Epithelial cell of esophagus (primary cell): ENCODE data around the gene ADPRM.

Experiments
- DNase-seq: peaks from one replicate; pipeline ENCODE4 v3.0.0; 2010; ENCODE audit warnings: low read depth
- H3K4me3 ChIP-seq: 2 replicates; pipeline ENCODE4 v1.5.1; 2011; ENCODE audit warnings: mild to moderate bottlenecking, low read length, control low read depth
- CTCF ChIP-seq: IDR thresholded peaks from 2 replicates; pipeline ENCODE4 v1.5.1; 2011; ENCODE audit warnings: low read depth, mild to moderate bottlenecking, low read length, control low read depth, inconsistent platforms; ENCODE audit not compliant: insufficient read depth; ENCODE audit errors: missing control alignments

ADPRM gene

GRCh38 chr17:10754861-10755591, 57.6 kb downstream of the ADPRM start:
- DNase-seq, result peak; percentile 20
- no peak for TF ChIP-seq CTCF
- no peak overlapping the region for H3K4me3 ChIP-seq

- DNase-seq, result no peak
Observed at GRCh38 chr17:10755592-10756127, 58.3 kb downstream of the ADPRM start.

GRCh38 chr17:10756185-10756584, 58.8 kb downstream of the ADPRM start:
- H3K4me3 ChIP-seq, result no peak overlapping the region
- no peak for DNase-seq
- no peak for TF ChIP-seq CTCF

More at GRCh38 chr17:10755592-10756127, 58.3 kb downstream of the ADPRM start:
- no peak overlapping the region for H3K4me3 ChIP-seq
- TF ChIP-seq CTCF, result no peak

- TF ChIP-seq CTCF, result no peak
- no peak for DNase-seq
- no peak overlapping the region for H3K4me3 ChIP-seq
Observed at GRCh38 chr17:10756619-10757018, 59.2 kb downstream of the ADPRM start.

- H3K4me3 ChIP-seq, result no peak overlapping the region
- DNase-seq, result no peak
- TF ChIP-seq CTCF, result no peak
Observed at GRCh38 chr17:10757067-10757466, 59.7 kb downstream of the ADPRM start.

GRCh38 chr17:10757647-10758046, 60.3 kb downstream of the ADPRM start:
- no peak overlapping the region for H3K4me3 ChIP-seq
- DNase-seq, result no peak
- TF ChIP-seq CTCF, result no peak

DNA sequence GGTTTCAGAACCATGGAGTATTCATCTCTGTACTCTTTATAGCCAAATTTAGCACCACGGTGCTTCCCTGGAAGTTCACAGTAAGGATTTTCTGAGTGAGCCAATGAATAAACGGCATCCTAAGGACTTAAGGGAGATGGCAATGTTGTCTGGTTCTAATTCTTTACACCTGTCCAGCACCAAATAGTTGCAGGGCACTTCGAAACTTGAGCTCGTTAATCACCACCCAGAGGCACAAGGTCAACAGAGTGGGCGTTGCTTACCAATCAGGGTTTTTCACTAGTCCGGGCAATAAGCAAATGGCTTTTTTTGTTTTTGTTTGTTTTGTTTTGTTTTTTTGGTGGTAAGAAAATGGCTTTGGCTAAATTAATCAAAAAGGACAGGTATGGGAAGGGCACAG, 60.7 kb downstream of the ADPRM start:
- TF ChIP-seq CTCF, result no peak
- no peak overlapping the region for H3K4me3 ChIP-seq
- DNase-seq, result no peak
